ENCODE measurements around the gene DGKH.
A peak's percentile ranks its signal among the peaks of the same experiment; 100 is the strongest.

The DGKH gene

GRCh38 chr13:42041011-42041683 lies 7.3 kb upstream of the DGKH start:
- DNase-seq (ENCODE audit: insufficient read length, low spot score) (no peak), FAIRE-seq (no peak)
- no peak for TF ChIP-seq CTCF (IDR thresholded peaks at IDR 0.05; ENCODE audit: insufficient read depth, missing control alignments)

GRCh38 chr13:42041684-42042035 lies 6.8 kb upstream of the DGKH start:
- FAIRE-seq (no peak), DNase-seq (ENCODE audit: insufficient read length, low spot score) (no peak)
- no peak for TF ChIP-seq CTCF (IDR thresholded peaks at IDR 0.05; ENCODE audit: insufficient read depth, missing control alignments)

- no peak for TF ChIP-seq CTCF (IDR thresholded peaks at IDR 0.05; ENCODE audit: insufficient read depth, missing control alignments)
- no peak for DNase-seq (ENCODE audit: insufficient read length, low spot score)
- FAIRE-seq, result no peak
Measured at GRCh38 chr13:42043676-42044075, 4.8 kb upstream of the DGKH start.

GRCh38 chr13:42046448-42046847 lies 2.0 kb upstream of the DGKH start:
- no peak for DNase-seq (ENCODE audit: insufficient read length, low spot score)
- TF ChIP-seq CTCF (IDR thresholded peaks at IDR 0.05; ENCODE audit: insufficient read depth, missing control alignments), result no peak
- no peak for FAIRE-seq

- FAIRE-seq, result no peak
- DNase-seq (ENCODE audit: insufficient read length, low spot score), result no peak
- TF ChIP-seq CTCF (IDR thresholded peaks at IDR 0.05; ENCODE audit: insufficient read depth, missing control alignments), result no peak
Measured at GRCh38 chr13:42047561-42048341, 697 bp upstream of the DGKH start.

- no peak for FAIRE-seq
- DNase-seq (ENCODE audit: insufficient read length, low spot score), result peak; percentile 62
- no peak for TF ChIP-seq CTCF (IDR thresholded peaks at IDR 0.05; ENCODE audit: insufficient read depth, missing control alignments)
Measured at GRCh38 chr13:42048684-42049453, 421 bp downstream of the DGKH start.

Measured in D721Med (cell line).